GM23338 (cell line): ENCODE data around the gene NUP153. TPM values are rescaled to one million over a fixed set of nuclear protein-coding genes. Genes with fewer than 3 reads are reported as not detected.

Experiments used
- ATAC-seq: fragments of 200-7000 bp; cut with Tn5 transposase; 3 replicates; pipeline ENCODE4 v1.9.1; 2020
- DNase-seq: peaks from one replicate; pipeline ENCODE4 v3.0.0-alpha.2; 2015; ENCODE audit warnings: low spot score
- H2AFZ ChIP-seq: fragments of 200-600 bp; sonication (generic); 2 replicates; pipeline ENCODE4 v1.8.0; 2016; ENCODE audit warnings: antibody characterized with exemption, mild to moderate bottlenecking, moderate library complexity
- H3F3A ChIP-seq: fragments of 200-600 bp; sonication (generic); replicated peaks from 2 replicates; pipeline ENCODE4 v1.8.0; 2017; ENCODE audit warnings: antibody characterized with exemption, mixed run types, low read depth
- H3K27ac ChIP-seq: fragments of 200-600 bp; sonication (generic); 2 replicates; pipeline ENCODE4 v1.6.1; 2016; ENCODE audit warnings: low read depth
- H3K27me3 ChIP-seq: fragments of 200-600 bp; sonication (generic); 2 replicates; pipeline ENCODE4 v1.8.0; 2016; ENCODE audit warnings: mild to moderate bottlenecking, mixed run types, moderate library complexity; ENCODE audit not compliant: insufficient read depth
- H3K36me3 ChIP-seq: fragments of 200-600 bp; sonication (generic); 2 replicates; pipeline ENCODE4 v1.8.0; 2016; ENCODE audit warnings: mild to moderate bottlenecking; ENCODE audit not compliant: insufficient read depth
- H3K4me1 ChIP-seq: fragments of 200-600 bp; sonication (generic); 2 replicates; pipeline ENCODE4 v1.8.0; 2016; ENCODE audit warnings: mild to moderate bottlenecking, moderate library complexity; ENCODE audit not compliant: insufficient read depth
- H3K4me2 ChIP-seq: fragments of 200-600 bp; sonication (generic); 2 replicates; pipeline ENCODE4 v1.7.1; 2017; ENCODE audit warnings: mixed run types
- H3K4me3 ChIP-seq: fragments of 200-600 bp; sonication (generic); 2 replicates; pipeline ENCODE4 v1.6.1; 2016; ENCODE audit warnings: mixed run types
- H3K79me2 ChIP-seq: fragments of 200-600 bp; sonication (generic); replicated peaks from 2 replicates; pipeline ENCODE4 v1.8.0; 2017; ENCODE audit warnings: mild to moderate bottlenecking; ENCODE audit not compliant: insufficient read depth
- H3K9me2 ChIP-seq: fragments of 200-600 bp; sonication (generic); 2 replicates; pipeline ENCODE4 v1.8.0; 2017; ENCODE audit not compliant: insufficient read depth
- H4K20me1 ChIP-seq: fragments of 200-600 bp; sonication (generic); replicated peaks from 2 replicates; pipeline ENCODE4 v1.8.0; 2017; ENCODE audit warnings: mild to moderate bottlenecking; ENCODE audit not compliant: insufficient read depth
- H3K27ac Mint-ChIP-seq: 2 replicates; pipeline ENCODE4 v1.8.0; 2020; ENCODE audit warnings: inconsistent platforms, mild to moderate bottlenecking, moderate library complexity, mixed read lengths
- H3K27me3 Mint-ChIP-seq: 3 replicates; pipeline ENCODE4 v1.8.0; 2022; ENCODE audit warnings: low read depth, mild to moderate bottlenecking, moderate library complexity, mixed read lengths, inconsistent platforms; ENCODE audit not compliant: insufficient read depth, poor library complexity
- H3K36me3 Mint-ChIP-seq: 3 replicates; pipeline ENCODE4 v1.8.0; 2021; ENCODE audit warnings: low read depth, mild to moderate bottlenecking, inconsistent platforms, moderate library complexity, mixed read lengths
- H3K4me1 Mint-ChIP-seq: 3 replicates; pipeline ENCODE4 v1.8.0; 2020; ENCODE audit warnings: mild to moderate bottlenecking, inconsistent platforms, mixed read lengths
- H3K4me3 Mint-ChIP-seq: 3 replicates; pipeline ENCODE4 v1.8.0; 2021; ENCODE audit warnings: moderate library complexity, mild to moderate bottlenecking, inconsistent platforms, mixed read lengths
- H3K9me3 Mint-ChIP-seq: 3 replicates; pipeline ENCODE4 v1.8.0; 2020; ENCODE audit warnings: moderate library complexity, mild to moderate bottlenecking, inconsistent platforms, mixed read lengths
- CREB1 ChIP-seq: fragments of 250-450 bp; sonication (Bioruptor Pico); IDR thresholded peaks from 2 replicates; pipeline ENCODE4 v1.5.0; 2020; ENCODE audit warnings: low read depth, mild to moderate bottlenecking, moderate library complexity
- EZH2 ChIP-seq: fragments of 200-600 bp; sonication (generic); IDR thresholded peaks from one replicate; pipeline ENCODE4 v1.8.0; 2017; ENCODE audit warnings: antibody characterized with exemption, mild to moderate bottlenecking, low read depth; ENCODE audit not compliant: unreplicated experiment
- EZH2phosphoT487 ChIP-seq: fragments of 200-600 bp; sonication (generic); IDR thresholded peaks from one replicate; pipeline ENCODE4 v1.8.1; 2018; ENCODE audit warnings: antibody characterized with exemption; ENCODE audit not compliant: unreplicated experiment
- JUNB ChIP-seq: IDR thresholded peaks from one replicate; pipeline ENCODE4 v1.6.1; 2016; ENCODE audit warnings: antibody characterized with exemption; ENCODE audit not compliant: unreplicated experiment
- NANOG ChIP-seq: IDR thresholded peaks from 2 replicates; pipeline ENCODE4 v1.6.1; 2016; ENCODE audit warnings: antibody characterized with exemption, borderline replicate concordance
- POLR2AphosphoS5 ChIP-seq: IDR thresholded peaks from 2 replicates; pipeline ENCODE4 v1.6.1; 2016; ENCODE audit warnings: antibody characterized with exemption, low read depth
- STAT1 ChIP-seq: IDR thresholded peaks from one replicate; pipeline ENCODE4 v1.6.1; 2016; ENCODE audit warnings: antibody characterized with exemption; ENCODE audit not compliant: unreplicated experiment
- ZNF114 ChIP-seq: fragments of 250-450 bp; sonication (Bioruptor Pico); IDR thresholded peaks from 2 replicates; pipeline ENCODE4 v1.5.0; 2020; ENCODE audit warnings: mild to moderate bottlenecking, moderate library complexity
- ZNF331 ChIP-seq: fragments of 250-450 bp; sonication (Bioruptor Pico); IDR thresholded peaks from 2 replicates; pipeline ENCODE4 v1.5.0; 2020; ENCODE audit warnings: low read depth, mild to moderate bottlenecking, moderate library complexity
- polyA plus RNA-seq: library from polyadenylated mRNA; unstranded; fragments of >200 nt; fragmentation: Nextera tagmentation; extraction: Ambion mirVana; gene quantifications from 2 replicates; pipeline ENCODE4 v1.2.1, GENCODE V29; 2016
- total RNA-seq: library from RNA; depleted of rRNA; stranded (reverse); fragments of >200 nt; shearing (Covaris generic); gene quantifications from 2 replicates; pipeline ENCODE4 v1.2.3, GENCODE V29; 2014
- TF ChIP-seq, protein P1 (sequence below): IDR thresholded peaks from 2 replicates; pipeline ENCODE4 v1.6.1; 2016; ENCODE audit warnings: antibody characterized with exemption
- TF ChIP-seq, protein P2 (sequence below): IDR thresholded peaks from one replicate; pipeline ENCODE4 v1.6.1; 2018; ENCODE audit warnings: antibody characterized with exemption; ENCODE audit not compliant: unreplicated experiment
- TF ChIP-seq, protein P3 (sequence below), 2 experiments: fragments of 200-600 bp in 1 of 2; sonication (generic) in 1 of 2; conservative IDR thresholded peaks; 2 replicates each; pipeline versions ENCODE4 v1.5.1 to v1.6.1; 2016 to 2017; ENCODE audit warnings: antibody characterized with exemption in 2 of 2, low read depth in 2 of 2, mild to moderate bottlenecking in 2 of 2, moderate library complexity in 1 of 2
- TF ChIP-seq, protein P4 (sequence below): fragments of 250-450 bp; sonication (Bioruptor Pico); IDR thresholded peaks from 2 replicates; pipeline ENCODE4 v1.5.0; 2020; ENCODE audit warnings: mild to moderate bottlenecking, moderate library complexity

Gene NUP153
- total and polyA plus RNA-seq, 2 experiments from 2014 or later = 23.8 to 88.4 TPM

DNA sequence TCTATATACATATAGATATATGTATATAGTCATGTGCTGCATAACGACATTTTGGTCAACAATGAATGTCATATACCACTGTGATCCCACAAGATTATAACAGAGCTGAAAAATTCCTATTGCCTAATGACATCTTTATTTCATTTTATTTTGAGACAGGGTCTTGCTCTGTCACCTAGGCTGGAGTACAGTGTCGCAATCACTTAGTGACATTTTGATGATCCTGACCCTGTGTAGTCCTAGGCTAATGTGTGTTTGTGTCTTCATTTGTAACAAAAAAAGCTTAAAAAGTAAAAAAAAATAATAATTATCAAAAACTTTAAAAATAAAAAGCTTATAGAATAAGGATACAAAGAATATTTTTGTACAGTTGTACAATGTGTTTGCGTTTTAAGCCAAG lies 110.6 kb downstream of the NUP153 start:
- TF ChIP-seq STAT1 = no peak
- no peak for TF ChIP-seq EZH2phosphoT487
- no peak for TF ChIP-seq EZH2
- TF ChIP-seq JUNB = no peak
- TF ChIP-seq ZNF331 (CRISPR knock-in tag) = no peak
- no peak for TF ChIP-seq NANOG
- TF ChIP-seq POLR2AphosphoS5 = no peak
- TF ChIP-seq ZNF114 = no peak
- TF ChIP-seq, protein P1, sequence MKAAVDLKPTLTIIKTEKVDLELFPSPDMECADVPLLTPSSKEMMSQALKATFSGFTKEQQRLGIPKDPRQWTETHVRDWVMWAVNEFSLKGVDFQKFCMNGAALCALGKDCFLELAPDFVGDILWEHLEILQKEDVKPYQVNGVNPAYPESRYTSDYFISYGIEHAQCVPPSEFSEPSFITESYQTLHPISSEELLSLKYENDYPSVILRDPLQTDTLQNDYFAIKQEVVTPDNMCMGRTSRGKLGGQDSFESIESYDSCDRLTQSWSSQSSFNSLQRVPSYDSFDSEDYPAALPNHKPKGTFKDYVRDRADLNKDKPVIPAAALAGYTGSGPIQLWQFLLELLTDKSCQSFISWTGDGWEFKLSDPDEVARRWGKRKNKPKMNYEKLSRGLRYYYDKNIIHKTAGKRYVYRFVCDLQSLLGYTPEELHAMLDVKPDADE = no peak
- TF ChIP-seq, protein P2, sequence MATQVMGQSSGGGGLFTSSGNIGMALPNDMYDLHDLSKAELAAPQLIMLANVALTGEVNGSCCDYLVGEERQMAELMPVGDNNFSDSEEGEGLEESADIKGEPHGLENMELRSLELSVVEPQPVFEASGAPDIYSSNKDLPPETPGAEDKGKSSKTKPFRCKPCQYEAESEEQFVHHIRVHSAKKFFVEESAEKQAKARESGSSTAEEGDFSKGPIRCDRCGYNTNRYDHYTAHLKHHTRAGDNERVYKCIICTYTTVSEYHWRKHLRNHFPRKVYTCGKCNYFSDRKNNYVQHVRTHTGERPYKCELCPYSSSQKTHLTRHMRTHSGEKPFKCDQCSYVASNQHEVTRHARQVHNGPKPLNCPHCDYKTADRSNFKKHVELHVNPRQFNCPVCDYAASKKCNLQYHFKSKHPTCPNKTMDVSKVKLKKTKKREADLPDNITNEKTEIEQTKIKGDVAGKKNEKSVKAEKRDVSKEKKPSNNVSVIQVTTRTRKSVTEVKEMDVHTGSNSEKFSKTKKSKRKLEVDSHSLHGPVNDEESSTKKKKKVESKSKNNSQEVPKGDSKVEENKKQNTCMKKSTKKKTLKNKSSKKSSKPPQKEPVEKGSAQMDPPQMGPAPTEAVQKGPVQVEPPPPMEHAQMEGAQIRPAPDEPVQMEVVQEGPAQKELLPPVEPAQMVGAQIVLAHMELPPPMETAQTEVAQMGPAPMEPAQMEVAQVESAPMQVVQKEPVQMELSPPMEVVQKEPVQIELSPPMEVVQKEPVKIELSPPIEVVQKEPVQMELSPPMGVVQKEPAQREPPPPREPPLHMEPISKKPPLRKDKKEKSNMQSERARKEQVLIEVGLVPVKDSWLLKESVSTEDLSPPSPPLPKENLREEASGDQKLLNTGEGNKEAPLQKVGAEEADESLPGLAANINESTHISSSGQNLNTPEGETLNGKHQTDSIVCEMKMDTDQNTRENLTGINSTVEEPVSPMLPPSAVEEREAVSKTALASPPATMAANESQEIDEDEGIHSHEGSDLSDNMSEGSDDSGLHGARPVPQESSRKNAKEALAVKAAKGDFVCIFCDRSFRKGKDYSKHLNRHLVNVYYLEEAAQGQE = no peak
- TF ChIP-seq, protein P3, sequence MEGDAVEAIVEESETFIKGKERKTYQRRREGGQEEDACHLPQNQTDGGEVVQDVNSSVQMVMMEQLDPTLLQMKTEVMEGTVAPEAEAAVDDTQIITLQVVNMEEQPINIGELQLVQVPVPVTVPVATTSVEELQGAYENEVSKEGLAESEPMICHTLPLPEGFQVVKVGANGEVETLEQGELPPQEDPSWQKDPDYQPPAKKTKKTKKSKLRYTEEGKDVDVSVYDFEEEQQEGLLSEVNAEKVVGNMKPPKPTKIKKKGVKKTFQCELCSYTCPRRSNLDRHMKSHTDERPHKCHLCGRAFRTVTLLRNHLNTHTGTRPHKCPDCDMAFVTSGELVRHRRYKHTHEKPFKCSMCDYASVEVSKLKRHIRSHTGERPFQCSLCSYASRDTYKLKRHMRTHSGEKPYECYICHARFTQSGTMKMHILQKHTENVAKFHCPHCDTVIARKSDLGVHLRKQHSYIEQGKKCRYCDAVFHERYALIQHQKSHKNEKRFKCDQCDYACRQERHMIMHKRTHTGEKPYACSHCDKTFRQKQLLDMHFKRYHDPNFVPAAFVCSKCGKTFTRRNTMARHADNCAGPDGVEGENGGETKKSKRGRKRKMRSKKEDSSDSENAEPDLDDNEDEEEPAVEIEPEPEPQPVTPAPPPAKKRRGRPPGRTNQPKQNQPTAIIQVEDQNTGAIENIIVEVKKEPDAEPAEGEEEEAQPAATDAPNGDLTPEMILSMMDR (conservative IDR thresholded peaks at IDR 0.05; ENCODE audit: low read depth in 2 of 2) = no peak
- no peak for TF ChIP-seq CREB1
- TF ChIP-seq, protein P4, sequence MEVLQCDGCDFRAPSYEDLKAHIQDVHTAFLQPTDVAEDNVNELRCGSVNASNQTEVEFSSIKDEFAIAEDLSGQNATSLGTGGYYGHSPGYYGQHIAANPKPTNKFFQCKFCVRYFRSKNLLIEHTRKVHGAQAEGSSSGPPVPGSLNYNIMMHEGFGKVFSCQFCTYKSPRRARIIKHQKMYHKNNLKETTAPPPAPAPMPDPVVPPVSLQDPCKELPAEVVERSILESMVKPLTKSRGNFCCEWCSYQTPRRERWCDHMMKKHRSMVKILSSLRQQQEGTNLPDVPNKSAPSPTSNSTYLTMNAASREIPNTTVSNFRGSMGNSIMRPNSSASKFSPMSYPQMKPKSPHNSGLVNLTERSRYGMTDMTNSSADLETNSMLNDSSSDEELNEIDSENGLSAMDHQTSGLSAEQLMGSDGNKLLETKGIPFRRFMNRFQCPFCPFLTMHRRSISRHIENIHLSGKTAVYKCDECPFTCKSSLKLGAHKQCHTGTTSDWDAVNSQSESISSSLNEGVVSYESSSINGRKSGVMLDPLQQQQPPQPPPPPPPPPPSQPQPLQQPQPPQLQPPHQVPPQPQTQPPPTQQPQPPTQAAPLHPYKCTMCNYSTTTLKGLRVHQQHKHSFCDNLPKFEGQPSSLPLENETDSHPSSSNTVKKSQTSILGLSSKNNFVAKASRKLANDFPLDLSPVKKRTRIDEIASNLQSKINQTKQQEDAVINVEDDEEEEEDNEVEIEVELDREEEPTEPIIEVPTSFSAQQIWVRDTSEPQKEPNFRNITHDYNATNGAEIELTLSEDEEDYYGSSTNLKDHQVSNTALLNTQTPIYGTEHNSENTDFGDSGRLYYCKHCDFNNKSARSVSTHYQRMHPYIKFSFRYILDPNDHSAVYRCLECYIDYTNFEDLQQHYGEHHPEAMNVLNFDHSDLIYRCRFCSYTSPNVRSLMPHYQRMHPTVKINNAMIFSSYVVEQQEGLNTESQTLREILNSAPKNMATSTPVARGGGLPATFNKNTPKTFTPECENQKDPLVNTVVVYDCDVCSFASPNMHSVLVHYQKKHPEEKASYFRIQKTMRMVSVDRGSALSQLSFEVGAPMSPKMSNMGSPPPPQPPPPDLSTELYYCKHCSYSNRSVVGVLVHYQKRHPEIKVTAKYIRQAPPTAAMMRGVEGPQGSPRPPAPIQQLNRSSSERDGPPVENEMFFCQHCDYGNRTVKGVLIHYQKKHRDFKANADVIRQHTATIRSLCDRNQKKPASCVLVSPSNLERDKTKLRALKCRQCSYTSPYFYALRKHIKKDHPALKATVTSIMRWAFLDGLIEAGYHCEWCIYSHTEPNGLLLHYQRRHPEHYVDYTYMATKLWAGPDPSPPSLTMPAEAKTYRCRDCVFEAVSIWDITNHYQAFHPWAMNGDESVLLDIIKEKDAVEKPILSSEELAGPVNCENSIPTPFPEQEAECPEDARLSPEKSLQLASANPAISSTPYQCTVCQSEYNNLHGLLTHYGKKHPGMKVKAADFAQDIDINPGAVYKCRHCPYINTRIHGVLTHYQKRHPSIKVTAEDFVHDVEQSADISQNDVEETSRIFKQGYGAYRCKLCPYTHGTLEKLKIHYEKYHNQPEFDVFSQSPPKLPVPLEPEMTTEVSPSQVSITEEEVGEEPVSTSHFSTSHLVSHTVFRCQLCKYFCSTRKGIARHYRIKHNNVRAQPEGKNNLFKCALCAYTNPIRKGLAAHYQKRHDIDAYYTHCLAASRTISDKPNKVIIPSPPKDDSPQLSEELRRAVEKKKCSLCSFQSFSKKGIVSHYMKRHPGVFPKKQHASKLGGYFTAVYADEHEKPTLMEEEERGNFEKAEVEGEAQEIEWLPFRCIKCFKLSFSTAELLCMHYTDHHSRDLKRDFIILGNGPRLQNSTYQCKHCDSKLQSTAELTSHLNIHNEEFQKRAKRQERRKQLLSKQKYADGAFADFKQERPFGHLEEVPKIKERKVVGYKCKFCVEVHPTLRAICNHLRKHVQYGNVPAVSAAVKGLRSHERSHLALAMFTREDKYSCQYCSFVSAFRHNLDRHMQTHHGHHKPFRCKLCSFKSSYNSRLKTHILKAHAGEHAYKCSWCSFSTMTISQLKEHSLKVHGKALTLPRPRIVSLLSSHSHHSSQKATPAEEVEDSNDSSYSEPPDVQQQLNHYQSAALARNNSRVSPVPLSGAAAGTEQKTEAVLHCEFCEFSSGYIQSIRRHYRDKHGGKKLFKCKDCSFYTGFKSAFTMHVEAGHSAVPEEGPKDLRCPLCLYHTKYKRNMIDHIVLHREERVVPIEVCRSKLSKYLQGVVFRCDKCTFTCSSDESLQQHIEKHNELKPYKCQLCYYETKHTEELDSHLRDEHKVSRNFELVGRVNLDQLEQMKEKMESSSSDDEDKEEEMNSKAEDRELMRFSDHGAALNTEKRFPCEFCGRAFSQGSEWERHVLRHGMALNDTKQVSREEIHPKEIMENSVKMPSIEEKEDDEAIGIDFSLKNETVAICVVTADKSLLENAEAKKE (CRISPR knock-in tag) = no peak
- Histone ChIP-seq H3K36me3 (no peaks in the 10 kb centered on the region), H2AFZ (no peak overlapping the region), H3K79me2 (no peaks in the 10 kb centered on the region), H3K4me2 (no peak overlapping the region), H3K9me2 (no peaks in the 10 kb centered on the region), H3K27me3 (no peaks in the 10 kb centered on the region), H3F3A (peaks cover 1% of the 10 kb centered on the region; the same call in 1 of the 2 replicates), H3K4me1 (peaks cover under 1% of the 10 kb centered on the region; the same call in 1 of the 2 replicates), H3K4me3 (no peak overlapping the region), H3K27ac (no peak overlapping the region), H4K20me1 (no peaks in the 10 kb centered on the region)
- Mint-ChIP-seq H3K4me3 (no peak overlapping the region), H3K27ac (no peak overlapping the region), H3K36me3 (no peaks in the 10 kb centered on the region; the same call in 2 of the 3 replicates), H3K27me3 (peaks cover 7% of the 10 kb centered on the region), H3K4me1 (peaks cover 7% of the 10 kb centered on the region; the same call in 1 of the 3 replicates), H3K9me3 (no peaks in the 10 kb centered on the region; the same call in 2 of the 3 replicates)
- DNase-seq (no peak), ATAC-seq (no peak)
